Coronary artery (tissue), 2 donors: ENCODE results near the gene NCKAP5.
A peak's percentile ranks its signal among the peaks of the same experiment; 100 is the strongest.

Experiments
- DNase-seq: peaks from one replicate; pipeline ENCODE4 v3.0.0-alpha.2; 2017; ENCODE audit warnings: low spot score
- H3K27ac ChIP-seq, 2 donors: fragments of 200-600 bp; sonication (generic); one replicate each; pipeline ENCODE4 v1.5.1; 2016 to 2019
- H3K4me3 ChIP-seq: fragments of 200-600 bp; sonication (generic); 2 replicates; pipeline ENCODE4 v1.5.1; 2016; ENCODE audit warnings: mild to moderate bottlenecking, moderate library complexity
- CTCF ChIP-seq: fragments of 200-600 bp; sonication (generic); IDR thresholded peaks from one replicate; pipeline ENCODE4 v1.5.1; 2019; ENCODE audit warnings: antibody characterized with exemption

Gene NCKAP5

GRCh38 chr2:133568172-133568571, at the start of gene NCKAP5:
NCKAP5 (minus strand) TSS chr2:133568463; CDS start chr2:133517526, 50,937 bp downstream.
- H3K27ac ChIP-seq: no peak within 1 kb of the TSS
- TF ChIP-seq CTCF: no peak
- H3K4me3 ChIP-seq: peak within 1 kb of the TSS; percentile 51
- DNase-seq: no peak

- H3K4me3 ChIP-seq: no peak overlapping the region
- no peak for DNase-seq
- H3K27ac ChIP-seq: no peak overlapping the region
- no peak for TF ChIP-seq CTCF
Measured at GRCh38 chr2:133609664-133610063, 41.4 kb upstream of the NCKAP5 start.

- Histone ChIP-seq H3K27ac (no peak overlapping the region), H3K4me3 (no peak overlapping the region)
- DNase-seq: no peak
- TF ChIP-seq CTCF: no peak
Measured at GRCh38 chr2:133608291-133608690, 40.0 kb upstream of the NCKAP5 start.

- no peak for TF ChIP-seq CTCF
- Histone ChIP-seq H3K4me3 (no peak overlapping the region), H3K27ac (no peak overlapping the region)
- DNase-seq: no peak
Measured at GRCh38 chr2:133607679-133608078, 39.4 kb upstream of the NCKAP5 start.

- TF ChIP-seq CTCF: no peak
- DNase-seq: no peak
- Histone ChIP-seq H3K27ac (no peak overlapping the region), H3K4me3 (no peak overlapping the region)
Measured at GRCh38 chr2:133606616-133607015, 38.4 kb upstream of the NCKAP5 start.

- Histone ChIP-seq H3K27ac (no peak overlapping the region), H3K4me3 (no peak overlapping the region)
- no peak for TF ChIP-seq CTCF
- DNase-seq: no peak
Measured at GRCh38 chr2:133605766-133606137, 37.5 kb upstream of the NCKAP5 start.

- no peak overlapping the region for H3K4me3 ChIP-seq
- no peak for DNase-seq
- no peak overlapping the region for H3K27ac ChIP-seq
- no peak for TF ChIP-seq CTCF
Measured at GRCh38 chr2:133605011-133605765, 36.9 kb upstream of the NCKAP5 start.
